HG02852 (cell line): Measurements from ENCODE around the gene DUSP8.

Source experiments
- ATAC-seq: cut with Tn5 transposase; IDR thresholded peaks from one replicate; pipeline ENCODE4 v1.9.1; 2021; ENCODE audit warnings: mild to moderate bottlenecking, moderate library complexity; ENCODE audit not compliant: unreplicated experiment

The DUSP8 gene

GRCh38 chr11:1536065-1536843, 35.8 kb downstream of the DUSP8 start:
- no peak for ATAC-seq

GRCh38 chr11:1534682-1535081, 37.4 kb downstream of the DUSP8 start:
- no peak for ATAC-seq

DNA sequence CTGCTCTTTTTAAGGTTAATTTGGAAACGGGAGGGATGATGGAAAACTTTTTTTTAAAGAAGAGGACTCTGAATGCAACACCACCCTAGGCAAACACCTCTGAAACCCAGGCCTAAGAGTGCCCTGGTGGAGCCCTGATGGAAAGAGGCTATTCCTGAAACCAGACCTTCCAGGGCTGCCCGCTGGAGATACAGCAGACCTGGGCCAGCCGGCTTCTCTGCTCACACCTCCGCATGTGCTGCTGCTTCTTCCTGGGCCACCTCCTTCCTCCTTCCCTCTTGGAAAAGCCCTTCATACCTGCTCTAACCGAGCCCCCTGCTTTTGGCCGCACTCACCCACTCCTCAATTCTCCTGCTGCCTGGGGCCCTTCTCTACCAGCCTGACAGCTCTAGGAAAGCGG, 37.9 kb downstream of the DUSP8 start:
- ATAC-seq: no peak

GRCh38 chr11:1533342-1533725, 38.7 kb downstream of the DUSP8 start:
- no peak for ATAC-seq

- no peak for ATAC-seq
These were observed 39.3 kb downstream of the DUSP8 start for GRCh38 chr11:1532606-1533341.

DNA sequence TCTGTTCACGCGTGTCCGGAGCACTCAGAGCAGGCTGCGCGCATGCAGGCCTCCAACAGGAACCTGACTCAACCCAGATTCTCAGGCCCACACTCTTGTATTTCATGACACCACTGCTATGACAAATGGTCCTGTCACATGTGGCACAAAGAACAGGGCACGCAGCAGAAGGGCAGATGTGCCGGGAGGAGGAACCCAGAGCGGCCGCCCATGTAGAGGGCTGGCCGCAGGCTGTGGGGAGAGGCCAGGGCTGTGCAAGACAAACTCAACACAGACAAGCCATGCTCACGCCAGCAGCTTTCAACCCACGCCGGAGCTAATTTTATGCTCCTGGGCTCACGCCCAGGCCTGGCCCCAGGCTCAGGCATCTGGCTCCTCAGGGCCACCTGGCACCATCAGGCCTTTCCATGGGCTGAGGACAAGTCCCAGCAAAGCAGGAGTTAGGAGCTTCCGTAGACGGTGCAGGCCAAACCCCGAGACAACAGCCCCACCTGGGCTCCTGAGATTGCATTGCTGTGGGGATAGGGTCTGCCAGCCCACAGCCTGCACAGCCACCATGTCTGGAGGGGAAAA, 40.0 kb downstream of the DUSP8 start:
- ATAC-seq: no peak

GRCh38 chr11:1531449-1532013, 40.5 kb downstream of the DUSP8 start:
- ATAC-seq: no peak

DNA sequence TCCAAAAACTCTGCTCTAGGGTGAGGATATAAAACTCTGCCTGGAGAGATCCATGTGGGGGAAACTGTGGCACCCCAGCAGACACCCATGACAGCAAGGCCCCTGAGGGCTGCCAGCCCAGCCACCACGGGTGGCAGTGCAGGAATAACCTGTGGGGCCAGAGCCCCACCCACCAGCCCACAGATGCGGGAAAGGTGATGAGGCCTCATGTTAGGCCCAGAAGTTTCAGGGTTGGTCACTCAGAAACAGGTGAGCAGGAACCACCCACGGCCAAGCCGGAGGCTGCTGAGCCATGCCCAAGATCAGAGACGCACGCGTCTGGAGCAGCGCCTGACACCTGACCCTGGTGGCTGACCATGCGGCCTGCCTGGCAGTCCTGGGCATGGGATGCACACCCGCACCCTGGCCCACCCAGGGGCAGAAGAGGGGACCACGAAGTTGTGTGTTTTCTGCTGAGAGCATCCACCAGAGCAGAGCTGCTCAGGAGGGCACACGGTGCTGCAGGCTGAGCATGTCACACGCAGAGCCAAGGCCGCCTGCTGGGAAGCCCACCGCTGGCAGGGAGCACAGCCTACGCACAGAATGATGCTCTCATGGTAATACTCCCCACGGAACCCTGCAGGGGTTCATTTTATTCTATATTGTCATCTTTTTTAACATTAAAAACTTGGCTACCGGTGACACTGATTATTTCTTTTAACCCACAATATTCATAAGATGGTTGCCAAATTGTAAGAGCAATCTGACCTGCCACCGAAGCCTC, 41.2 kb downstream of the DUSP8 start:
- ATAC-seq: no peak

DNA sequence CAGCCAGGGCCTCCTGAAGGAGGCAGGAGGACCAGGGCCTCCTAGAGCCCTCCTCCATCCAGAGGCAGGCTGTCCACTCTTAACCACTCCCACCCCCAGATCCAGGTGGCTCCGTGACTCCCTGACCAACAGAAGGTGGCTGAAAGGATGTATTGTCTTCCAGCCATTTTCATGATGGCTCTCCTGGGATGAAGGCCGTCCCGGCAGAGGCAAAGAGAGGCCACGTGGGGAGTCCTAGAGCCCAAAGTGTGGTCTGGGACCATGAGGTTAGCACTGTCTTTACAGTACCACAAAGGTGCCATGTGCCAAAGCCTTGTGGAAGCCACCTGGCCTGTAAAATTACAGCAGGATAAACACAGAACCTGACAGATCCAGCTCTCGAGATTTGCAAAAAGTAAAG, 42.3 kb downstream of the DUSP8 start:
- no peak for ATAC-seq

DNA sequence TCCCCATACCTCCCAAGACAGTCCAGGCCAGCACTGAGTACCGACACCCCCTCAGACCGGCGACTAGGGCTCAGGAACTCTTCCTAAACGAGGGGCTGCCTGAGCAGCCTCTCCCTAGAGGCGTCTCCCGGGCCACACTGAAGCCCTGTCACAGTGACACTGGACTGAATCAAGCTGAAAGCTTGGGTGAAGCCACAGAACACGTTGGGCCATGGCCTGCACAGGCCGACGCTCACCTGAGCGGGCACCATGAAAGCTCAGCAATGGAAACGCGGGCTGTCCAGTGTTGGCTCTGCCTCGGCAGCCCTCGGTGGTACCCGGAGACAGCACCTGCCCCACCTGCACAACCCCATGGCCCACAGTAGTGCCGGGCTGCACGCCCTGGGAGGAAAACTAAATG, 42.8 kb downstream of the DUSP8 start:
- no peak for ATAC-seq

- ATAC-seq: no peak
These were observed 43.4 kb downstream of the DUSP8 start for GRCh38 chr11:1528710-1529109.

DNA sequence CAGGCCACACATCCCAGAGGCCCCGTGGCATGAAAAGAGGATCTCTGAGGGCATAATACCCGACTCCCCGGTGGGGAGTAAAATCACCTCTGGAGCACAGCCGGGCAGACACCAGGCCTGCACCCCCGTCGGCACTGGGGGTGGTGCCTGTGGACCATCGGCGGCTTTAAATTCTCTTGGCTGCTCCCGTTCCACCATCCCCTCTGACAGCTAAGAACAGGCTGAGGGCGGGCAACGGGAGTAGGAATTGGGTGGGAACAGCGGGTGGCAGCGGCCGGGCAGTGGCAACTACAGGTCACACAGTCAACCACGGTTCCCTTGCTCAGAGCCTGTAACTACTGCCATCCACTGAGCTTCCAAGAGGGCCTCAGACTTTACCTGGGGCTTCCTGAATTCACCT, 45.3 kb downstream of the DUSP8 start:
- ATAC-seq: no peak

GRCh38 chr11:1523779-1524178, 48.3 kb downstream of the DUSP8 start:
- ATAC-seq: no peak

DNA sequence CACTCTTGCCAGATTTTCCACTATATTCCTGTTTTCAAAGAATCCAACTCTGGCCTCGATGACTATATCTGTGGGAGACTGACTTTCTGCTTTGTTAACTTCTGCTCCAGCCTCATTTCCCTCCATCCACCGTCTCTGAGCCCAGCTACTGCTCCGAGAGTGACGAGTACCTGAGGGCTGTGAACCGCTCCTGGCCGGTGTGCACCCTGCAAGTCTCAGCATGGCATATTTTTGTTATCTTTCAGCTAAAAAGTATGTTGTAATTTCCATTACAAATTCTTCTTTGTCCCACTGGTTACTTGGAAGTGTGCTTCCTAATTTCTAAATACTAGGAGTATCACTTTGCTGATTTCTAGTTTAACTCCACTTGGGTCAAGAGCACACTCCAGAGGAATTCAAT, 49.0 kb downstream of the DUSP8 start:
- ATAC-seq: no peak

DNA sequence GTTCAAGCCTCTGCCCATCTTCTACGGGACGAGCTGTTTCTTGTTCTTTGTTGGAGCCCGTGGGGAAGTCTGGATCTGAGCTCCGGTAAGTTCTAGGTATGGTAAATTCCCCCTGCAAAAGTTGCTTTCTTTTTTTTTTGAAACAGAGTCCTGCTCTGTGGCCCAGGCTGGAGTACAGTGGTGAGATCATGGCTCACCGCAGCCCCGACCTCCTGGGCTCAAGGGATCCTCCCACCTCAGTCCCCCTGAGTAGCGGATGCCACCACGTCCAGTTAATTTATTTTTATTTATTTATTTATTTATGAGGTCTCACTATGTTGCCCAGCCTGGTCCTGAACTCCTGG, 50.0 kb downstream of the DUSP8 start:
- no peak for ATAC-seq

DNA sequence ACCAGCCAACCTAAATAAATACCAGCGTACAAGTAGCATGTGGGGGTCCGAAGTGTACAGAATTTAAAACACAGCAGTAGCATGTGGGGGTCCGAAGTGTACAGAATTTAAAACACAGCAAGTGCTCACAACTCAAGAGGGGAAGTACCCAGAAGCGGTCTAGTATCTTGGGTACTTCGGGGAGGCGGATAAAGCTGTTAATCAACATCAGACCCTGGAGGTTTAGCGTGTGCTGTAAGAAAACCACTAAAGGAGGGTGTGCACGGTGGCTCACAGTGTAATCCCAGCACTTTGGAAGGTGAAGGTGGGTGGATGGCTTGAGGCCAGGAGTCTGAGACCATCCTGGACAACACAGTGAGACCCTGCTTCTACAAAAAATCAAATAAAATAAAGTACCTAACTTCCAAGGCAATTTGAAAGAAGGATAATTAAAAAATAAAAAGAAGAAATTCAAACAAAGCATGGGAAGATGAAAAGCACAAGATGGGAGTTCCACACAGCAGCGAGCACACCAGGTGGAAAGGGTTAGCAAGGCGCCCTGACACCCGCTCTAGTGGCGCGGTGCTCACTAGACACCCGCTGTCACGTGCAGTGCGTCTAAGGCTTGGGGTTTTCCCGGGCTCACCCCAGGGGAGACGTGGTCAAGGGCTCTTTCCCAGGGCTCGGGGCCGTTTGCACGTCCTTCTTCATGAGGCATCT, 50.5 kb downstream of the DUSP8 start:
- ATAC-seq: peak; percentile 92

- no peak for ATAC-seq
These were observed 51.3 kb downstream of the DUSP8 start for GRCh38 chr11:1520663-1521267.

GRCh38 chr11:1520209-1520662, 51.8 kb downstream of the DUSP8 start:
- ATAC-seq: no peak

DNA sequence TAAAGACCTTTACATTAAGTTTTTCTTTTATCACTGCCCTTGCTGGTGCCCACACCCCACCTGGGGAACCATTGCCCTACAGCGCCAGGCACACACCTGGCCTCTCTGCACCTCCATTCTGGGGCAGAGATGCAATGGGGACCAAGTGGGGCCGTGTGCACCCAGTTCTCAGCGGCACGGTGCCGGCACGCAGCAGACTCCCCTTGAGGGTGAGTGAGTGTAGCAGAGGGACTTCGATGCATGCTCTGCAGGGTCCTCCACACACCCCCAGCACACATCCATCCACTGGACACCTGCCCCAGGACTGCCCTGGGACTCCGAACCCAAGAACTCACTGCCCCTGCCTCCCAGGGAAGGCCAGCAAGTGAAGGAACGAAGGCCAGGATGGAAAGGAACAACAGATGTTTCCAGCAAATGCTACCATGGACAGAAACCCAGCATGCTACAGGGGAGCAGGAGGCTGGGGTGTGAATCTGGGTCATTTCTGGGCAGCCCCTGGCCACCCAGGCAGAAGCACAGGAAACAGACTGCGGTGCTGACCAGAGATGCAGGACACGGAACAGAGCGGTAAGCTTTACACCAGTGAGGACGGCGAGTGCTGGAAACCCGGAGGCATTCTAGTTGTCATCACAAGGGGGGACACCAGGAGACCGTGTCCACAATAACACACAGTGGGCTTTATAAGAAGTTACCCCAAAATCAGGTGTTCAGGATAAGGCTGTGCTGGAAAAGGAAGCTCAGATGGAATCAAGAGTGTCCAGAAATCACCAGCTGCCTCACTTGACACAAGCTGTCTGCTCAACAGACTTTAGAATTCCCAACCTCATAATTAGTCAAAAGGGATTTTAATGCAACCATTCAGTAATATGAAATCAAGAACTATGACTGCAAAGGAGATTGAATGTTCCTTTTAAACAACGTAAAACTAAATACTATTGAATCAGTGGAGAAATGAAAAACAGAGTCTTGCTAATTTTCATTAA, 52.8 kb downstream of the DUSP8 start:
- no peak for ATAC-seq
